IMR-90 (cell line): Measurements from ENCODE around the gene ABI3BP.

ENCODE experiments used
- MAFK ChIP-seq: IDR thresholded peaks from 2 replicates; pipeline ENCODE4 v1.6.1; 2012; ENCODE audit warnings: low read depth, low read length, improper control_type of control experiment
- TF ChIP-seq, protein P1 (sequence below): conservative IDR thresholded peaks from 2 replicates; pipeline ENCODE4 v1.5.1; 2012; ENCODE audit warnings: mild to moderate bottlenecking, low read depth, low read length, improper control_type of control experiment

DNA sequence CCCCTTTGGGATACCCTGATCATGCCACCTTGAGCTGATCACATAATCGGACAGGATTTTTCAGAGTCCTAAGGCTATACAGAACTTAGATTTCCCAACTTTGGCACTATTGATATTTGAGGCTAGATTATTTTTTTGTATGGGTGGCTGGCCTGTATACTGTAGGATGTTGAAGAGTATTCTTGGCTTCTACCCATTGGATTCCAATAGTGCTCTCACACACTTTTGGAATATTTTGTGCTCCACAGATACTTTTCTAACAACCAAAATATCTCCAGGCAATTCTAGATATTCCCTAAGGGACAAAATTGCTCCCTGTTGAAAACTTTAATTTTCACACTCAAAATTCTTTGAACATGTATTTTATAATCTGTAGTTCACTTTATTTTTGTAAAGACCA is 125.1 kb downstream of the ABI3BP start:
- no peak for TF ChIP-seq MAFK
- TF ChIP-seq, protein P1, sequence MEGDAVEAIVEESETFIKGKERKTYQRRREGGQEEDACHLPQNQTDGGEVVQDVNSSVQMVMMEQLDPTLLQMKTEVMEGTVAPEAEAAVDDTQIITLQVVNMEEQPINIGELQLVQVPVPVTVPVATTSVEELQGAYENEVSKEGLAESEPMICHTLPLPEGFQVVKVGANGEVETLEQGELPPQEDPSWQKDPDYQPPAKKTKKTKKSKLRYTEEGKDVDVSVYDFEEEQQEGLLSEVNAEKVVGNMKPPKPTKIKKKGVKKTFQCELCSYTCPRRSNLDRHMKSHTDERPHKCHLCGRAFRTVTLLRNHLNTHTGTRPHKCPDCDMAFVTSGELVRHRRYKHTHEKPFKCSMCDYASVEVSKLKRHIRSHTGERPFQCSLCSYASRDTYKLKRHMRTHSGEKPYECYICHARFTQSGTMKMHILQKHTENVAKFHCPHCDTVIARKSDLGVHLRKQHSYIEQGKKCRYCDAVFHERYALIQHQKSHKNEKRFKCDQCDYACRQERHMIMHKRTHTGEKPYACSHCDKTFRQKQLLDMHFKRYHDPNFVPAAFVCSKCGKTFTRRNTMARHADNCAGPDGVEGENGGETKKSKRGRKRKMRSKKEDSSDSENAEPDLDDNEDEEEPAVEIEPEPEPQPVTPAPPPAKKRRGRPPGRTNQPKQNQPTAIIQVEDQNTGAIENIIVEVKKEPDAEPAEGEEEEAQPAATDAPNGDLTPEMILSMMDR = no peak
